NCI-H146 treated with DMSO at 0.1 percent for 48 hours (cell line): ENCODE results near the gene RERE.

Source experiments
- DNase-seq: peaks from one replicate; lab custom pipeline; 2025; ENCODE audit not compliant: unreplicated experiment; lab: John Stamatoyannopoulos, UW

Gene RERE

GRCh38 chr1:8419172-8419571 is 398.3 kb downstream of the RERE start:
- no peak for DNase-seq

GRCh38 chr1:8418301-8418700 is 399.1 kb downstream of the RERE start:
- DNase-seq: peak; percentile 17

GRCh38 chr1:8417625-8418024 is 399.8 kb downstream of the RERE start:
- DNase-seq: no peak

- DNase-seq: no peak
These were observed 400.6 kb downstream of the RERE start for GRCh38 chr1:8416881-8417280.

- no peak for DNase-seq
These were observed 401.7 kb downstream of the RERE start for GRCh38 chr1:8415526-8416278.

GRCh38 chr1:8412183-8412831 is 405.1 kb downstream of the RERE start:
- DNase-seq: no peak

GRCh38 chr1:8411803-8412182 is 405.6 kb downstream of the RERE start:
- no peak for DNase-seq

- DNase-seq: no peak
These were observed 406.6 kb downstream of the RERE start for GRCh38 chr1:8410791-8411190.

GRCh38 chr1:8409606-8410005 is 407.8 kb downstream of the RERE start:
- no peak for DNase-seq

GRCh38 chr1:8409106-8409505 is 408.3 kb downstream of the RERE start:
- DNase-seq: no peak

GRCh38 chr1:8408151-8408839 is 409.1 kb downstream of the RERE start:
- no peak for DNase-seq

- DNase-seq: no peak
These were observed 409.8 kb downstream of the RERE start for GRCh38 chr1:8407652-8408051.

GRCh38 chr1:8406960-8407359 is 410.5 kb downstream of the RERE start:
- no peak for DNase-seq

GRCh38 chr1:8406011-8406410 is 411.4 kb downstream of the RERE start:
- DNase-seq: no peak

GRCh38 chr1:8404460-8405370 is 412.7 kb downstream of the RERE start:
- DNase-seq: no peak

- no peak for DNase-seq
These were observed 415.2 kb downstream of the RERE start for GRCh38 chr1:8402109-8402710.

GRCh38 chr1:8398677-8399076 is 418.8 kb downstream of the RERE start:
- no peak for DNase-seq

GRCh38 chr1:8398086-8398485 is 419.4 kb downstream of the RERE start:
- DNase-seq: no peak

GRCh38 chr1:8397511-8397910 is 419.9 kb downstream of the RERE start:
- DNase-seq: no peak

- no peak for DNase-seq
These were observed 420.5 kb downstream of the RERE start for GRCh38 chr1:8396786-8397406.
